ENCODE results near the gene BACH2. TPM values are rescaled to one million over a fixed set of nuclear protein-coding genes. Genes with fewer than 3 reads are reported as not detected.

Gene BACH2
- total and polyA plus RNA-seq, 2 experiments from 2014 or later, result 1.6 to 5.7 TPM

DNA sequence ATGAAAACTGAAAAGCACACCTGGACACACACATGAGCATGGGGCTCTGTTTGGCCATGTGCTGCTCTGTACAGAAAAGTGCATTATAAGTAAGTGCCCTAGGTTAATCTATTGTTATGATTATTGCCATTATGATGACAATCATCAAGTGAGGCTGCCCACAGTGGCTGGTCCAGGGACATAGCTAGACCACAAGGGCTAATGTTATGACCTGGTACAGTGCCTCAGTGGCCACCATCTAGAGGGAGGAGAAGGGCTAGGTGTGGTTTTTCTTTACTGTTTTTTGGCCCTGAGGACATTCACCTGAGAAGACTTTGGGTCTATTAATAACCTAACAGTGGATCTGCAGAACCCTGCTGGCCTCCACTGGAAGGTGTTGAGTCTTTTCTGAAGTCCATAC, 316.3 kb downstream of the BACH2 start:
- no peak for DNase-seq (ENCODE audit: low spot score)
- H2AFZ ChIP-seq, result no peak overlapping the region

More for the DNA sequence above, 316.3 kb downstream of the BACH2 start:
- no peaks in the 10 kb centered on the region for H3K9me2 ChIP-seq (ENCODE audit: insufficient read depth)
- ATAC-seq, result no peak
- H3K4me3 Mint-ChIP-seq, result no peak overlapping the region
- no peak overlapping the region for H3K27ac Mint-ChIP-seq
- H3K4me1 ChIP-seq (ENCODE audit: insufficient read depth), result peaks cover 12% of the 10 kb centered on the region; the same call in 1 of the 2 replicates
- no peak overlapping the region for H3K4me2 ChIP-seq
- no peak overlapping the region for H3K4me3 ChIP-seq
- H3K27me3 ChIP-seq (ENCODE audit: insufficient read depth), result no peaks in the 10 kb centered on the region
- H3K27me3 Mint-ChIP-seq (ENCODE audit: insufficient read depth, low read depth, poor library complexity), result no peaks in the 10 kb centered on the region
- no peaks in the 10 kb centered on the region for H3K9me3 Mint-ChIP-seq
- no peaks in the 10 kb centered on the region for H3K36me3 Mint-ChIP-seq (ENCODE audit: low read depth)
- no peak overlapping the region for H3K27ac ChIP-seq (ENCODE audit: low read depth)
- no peaks in the 10 kb centered on the region for H4K20me1 ChIP-seq (replicated peaks; ENCODE audit: insufficient read depth)
- peaks cover 7% of the 10 kb centered on the region; the same call in 2 of the 3 replicates for H3K4me1 Mint-ChIP-seq
- no peaks in the 10 kb centered on the region for H3K79me2 ChIP-seq (replicated peaks; ENCODE audit: insufficient read depth)
- no peaks in the 10 kb centered on the region for H3F3A ChIP-seq (replicated peaks; ENCODE audit: low read depth)
- no peak for TF ChIP-seq EZH2 (IDR thresholded peaks at IDR 0.05; ENCODE audit: low read depth, unreplicated experiment)
- TF ChIP-seq, protein P1, sequence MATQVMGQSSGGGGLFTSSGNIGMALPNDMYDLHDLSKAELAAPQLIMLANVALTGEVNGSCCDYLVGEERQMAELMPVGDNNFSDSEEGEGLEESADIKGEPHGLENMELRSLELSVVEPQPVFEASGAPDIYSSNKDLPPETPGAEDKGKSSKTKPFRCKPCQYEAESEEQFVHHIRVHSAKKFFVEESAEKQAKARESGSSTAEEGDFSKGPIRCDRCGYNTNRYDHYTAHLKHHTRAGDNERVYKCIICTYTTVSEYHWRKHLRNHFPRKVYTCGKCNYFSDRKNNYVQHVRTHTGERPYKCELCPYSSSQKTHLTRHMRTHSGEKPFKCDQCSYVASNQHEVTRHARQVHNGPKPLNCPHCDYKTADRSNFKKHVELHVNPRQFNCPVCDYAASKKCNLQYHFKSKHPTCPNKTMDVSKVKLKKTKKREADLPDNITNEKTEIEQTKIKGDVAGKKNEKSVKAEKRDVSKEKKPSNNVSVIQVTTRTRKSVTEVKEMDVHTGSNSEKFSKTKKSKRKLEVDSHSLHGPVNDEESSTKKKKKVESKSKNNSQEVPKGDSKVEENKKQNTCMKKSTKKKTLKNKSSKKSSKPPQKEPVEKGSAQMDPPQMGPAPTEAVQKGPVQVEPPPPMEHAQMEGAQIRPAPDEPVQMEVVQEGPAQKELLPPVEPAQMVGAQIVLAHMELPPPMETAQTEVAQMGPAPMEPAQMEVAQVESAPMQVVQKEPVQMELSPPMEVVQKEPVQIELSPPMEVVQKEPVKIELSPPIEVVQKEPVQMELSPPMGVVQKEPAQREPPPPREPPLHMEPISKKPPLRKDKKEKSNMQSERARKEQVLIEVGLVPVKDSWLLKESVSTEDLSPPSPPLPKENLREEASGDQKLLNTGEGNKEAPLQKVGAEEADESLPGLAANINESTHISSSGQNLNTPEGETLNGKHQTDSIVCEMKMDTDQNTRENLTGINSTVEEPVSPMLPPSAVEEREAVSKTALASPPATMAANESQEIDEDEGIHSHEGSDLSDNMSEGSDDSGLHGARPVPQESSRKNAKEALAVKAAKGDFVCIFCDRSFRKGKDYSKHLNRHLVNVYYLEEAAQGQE (IDR thresholded peaks at IDR 0.05; ENCODE audit: unreplicated experiment), result no peak
- TF ChIP-seq EZH2phosphoT487 (IDR thresholded peaks at IDR 0.05; ENCODE audit: unreplicated experiment), result no peak
- TF ChIP-seq JUNB (IDR thresholded peaks at IDR 0.05; ENCODE audit: unreplicated experiment), result no peak
- TF ChIP-seq, protein P2, sequence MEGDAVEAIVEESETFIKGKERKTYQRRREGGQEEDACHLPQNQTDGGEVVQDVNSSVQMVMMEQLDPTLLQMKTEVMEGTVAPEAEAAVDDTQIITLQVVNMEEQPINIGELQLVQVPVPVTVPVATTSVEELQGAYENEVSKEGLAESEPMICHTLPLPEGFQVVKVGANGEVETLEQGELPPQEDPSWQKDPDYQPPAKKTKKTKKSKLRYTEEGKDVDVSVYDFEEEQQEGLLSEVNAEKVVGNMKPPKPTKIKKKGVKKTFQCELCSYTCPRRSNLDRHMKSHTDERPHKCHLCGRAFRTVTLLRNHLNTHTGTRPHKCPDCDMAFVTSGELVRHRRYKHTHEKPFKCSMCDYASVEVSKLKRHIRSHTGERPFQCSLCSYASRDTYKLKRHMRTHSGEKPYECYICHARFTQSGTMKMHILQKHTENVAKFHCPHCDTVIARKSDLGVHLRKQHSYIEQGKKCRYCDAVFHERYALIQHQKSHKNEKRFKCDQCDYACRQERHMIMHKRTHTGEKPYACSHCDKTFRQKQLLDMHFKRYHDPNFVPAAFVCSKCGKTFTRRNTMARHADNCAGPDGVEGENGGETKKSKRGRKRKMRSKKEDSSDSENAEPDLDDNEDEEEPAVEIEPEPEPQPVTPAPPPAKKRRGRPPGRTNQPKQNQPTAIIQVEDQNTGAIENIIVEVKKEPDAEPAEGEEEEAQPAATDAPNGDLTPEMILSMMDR (conservative IDR thresholded peaks at IDR 0.05; ENCODE audit: low read depth in 2 of 2), result no peak
- TF ChIP-seq STAT1 (IDR thresholded peaks at IDR 0.05; ENCODE audit: unreplicated experiment), result no peak
- TF ChIP-seq, protein P3, sequence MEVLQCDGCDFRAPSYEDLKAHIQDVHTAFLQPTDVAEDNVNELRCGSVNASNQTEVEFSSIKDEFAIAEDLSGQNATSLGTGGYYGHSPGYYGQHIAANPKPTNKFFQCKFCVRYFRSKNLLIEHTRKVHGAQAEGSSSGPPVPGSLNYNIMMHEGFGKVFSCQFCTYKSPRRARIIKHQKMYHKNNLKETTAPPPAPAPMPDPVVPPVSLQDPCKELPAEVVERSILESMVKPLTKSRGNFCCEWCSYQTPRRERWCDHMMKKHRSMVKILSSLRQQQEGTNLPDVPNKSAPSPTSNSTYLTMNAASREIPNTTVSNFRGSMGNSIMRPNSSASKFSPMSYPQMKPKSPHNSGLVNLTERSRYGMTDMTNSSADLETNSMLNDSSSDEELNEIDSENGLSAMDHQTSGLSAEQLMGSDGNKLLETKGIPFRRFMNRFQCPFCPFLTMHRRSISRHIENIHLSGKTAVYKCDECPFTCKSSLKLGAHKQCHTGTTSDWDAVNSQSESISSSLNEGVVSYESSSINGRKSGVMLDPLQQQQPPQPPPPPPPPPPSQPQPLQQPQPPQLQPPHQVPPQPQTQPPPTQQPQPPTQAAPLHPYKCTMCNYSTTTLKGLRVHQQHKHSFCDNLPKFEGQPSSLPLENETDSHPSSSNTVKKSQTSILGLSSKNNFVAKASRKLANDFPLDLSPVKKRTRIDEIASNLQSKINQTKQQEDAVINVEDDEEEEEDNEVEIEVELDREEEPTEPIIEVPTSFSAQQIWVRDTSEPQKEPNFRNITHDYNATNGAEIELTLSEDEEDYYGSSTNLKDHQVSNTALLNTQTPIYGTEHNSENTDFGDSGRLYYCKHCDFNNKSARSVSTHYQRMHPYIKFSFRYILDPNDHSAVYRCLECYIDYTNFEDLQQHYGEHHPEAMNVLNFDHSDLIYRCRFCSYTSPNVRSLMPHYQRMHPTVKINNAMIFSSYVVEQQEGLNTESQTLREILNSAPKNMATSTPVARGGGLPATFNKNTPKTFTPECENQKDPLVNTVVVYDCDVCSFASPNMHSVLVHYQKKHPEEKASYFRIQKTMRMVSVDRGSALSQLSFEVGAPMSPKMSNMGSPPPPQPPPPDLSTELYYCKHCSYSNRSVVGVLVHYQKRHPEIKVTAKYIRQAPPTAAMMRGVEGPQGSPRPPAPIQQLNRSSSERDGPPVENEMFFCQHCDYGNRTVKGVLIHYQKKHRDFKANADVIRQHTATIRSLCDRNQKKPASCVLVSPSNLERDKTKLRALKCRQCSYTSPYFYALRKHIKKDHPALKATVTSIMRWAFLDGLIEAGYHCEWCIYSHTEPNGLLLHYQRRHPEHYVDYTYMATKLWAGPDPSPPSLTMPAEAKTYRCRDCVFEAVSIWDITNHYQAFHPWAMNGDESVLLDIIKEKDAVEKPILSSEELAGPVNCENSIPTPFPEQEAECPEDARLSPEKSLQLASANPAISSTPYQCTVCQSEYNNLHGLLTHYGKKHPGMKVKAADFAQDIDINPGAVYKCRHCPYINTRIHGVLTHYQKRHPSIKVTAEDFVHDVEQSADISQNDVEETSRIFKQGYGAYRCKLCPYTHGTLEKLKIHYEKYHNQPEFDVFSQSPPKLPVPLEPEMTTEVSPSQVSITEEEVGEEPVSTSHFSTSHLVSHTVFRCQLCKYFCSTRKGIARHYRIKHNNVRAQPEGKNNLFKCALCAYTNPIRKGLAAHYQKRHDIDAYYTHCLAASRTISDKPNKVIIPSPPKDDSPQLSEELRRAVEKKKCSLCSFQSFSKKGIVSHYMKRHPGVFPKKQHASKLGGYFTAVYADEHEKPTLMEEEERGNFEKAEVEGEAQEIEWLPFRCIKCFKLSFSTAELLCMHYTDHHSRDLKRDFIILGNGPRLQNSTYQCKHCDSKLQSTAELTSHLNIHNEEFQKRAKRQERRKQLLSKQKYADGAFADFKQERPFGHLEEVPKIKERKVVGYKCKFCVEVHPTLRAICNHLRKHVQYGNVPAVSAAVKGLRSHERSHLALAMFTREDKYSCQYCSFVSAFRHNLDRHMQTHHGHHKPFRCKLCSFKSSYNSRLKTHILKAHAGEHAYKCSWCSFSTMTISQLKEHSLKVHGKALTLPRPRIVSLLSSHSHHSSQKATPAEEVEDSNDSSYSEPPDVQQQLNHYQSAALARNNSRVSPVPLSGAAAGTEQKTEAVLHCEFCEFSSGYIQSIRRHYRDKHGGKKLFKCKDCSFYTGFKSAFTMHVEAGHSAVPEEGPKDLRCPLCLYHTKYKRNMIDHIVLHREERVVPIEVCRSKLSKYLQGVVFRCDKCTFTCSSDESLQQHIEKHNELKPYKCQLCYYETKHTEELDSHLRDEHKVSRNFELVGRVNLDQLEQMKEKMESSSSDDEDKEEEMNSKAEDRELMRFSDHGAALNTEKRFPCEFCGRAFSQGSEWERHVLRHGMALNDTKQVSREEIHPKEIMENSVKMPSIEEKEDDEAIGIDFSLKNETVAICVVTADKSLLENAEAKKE (CRISPR knock-in tag; IDR thresholded peaks at IDR 0.05), result no peak
- no peak for TF ChIP-seq CREB1 (CRISPR knock-in tag; IDR thresholded peaks at IDR 0.05; ENCODE audit: low read depth)
- TF ChIP-seq, protein P4, sequence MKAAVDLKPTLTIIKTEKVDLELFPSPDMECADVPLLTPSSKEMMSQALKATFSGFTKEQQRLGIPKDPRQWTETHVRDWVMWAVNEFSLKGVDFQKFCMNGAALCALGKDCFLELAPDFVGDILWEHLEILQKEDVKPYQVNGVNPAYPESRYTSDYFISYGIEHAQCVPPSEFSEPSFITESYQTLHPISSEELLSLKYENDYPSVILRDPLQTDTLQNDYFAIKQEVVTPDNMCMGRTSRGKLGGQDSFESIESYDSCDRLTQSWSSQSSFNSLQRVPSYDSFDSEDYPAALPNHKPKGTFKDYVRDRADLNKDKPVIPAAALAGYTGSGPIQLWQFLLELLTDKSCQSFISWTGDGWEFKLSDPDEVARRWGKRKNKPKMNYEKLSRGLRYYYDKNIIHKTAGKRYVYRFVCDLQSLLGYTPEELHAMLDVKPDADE (IDR thresholded peaks at IDR 0.05), result no peak
- no peak for TF ChIP-seq POLR2AphosphoS5 (IDR thresholded peaks at IDR 0.05; ENCODE audit: low read depth)
- no peak for TF ChIP-seq ZNF331 (CRISPR knock-in tag; IDR thresholded peaks at IDR 0.05; ENCODE audit: low read depth)
- no peak for TF ChIP-seq NANOG (IDR thresholded peaks at IDR 0.05; ENCODE audit: borderline replicate concordance)
- no peak for TF ChIP-seq ZNF114 (CRISPR knock-in tag; IDR thresholded peaks at IDR 0.05)
- no peaks in the 10 kb centered on the region for H3K36me3 ChIP-seq (ENCODE audit: insufficient read depth)

Measured in GM23338 (cell line).